ENCODE measurements around the gene CDH4. TPM values are rescaled to one million over a fixed set of nuclear protein-coding genes. Genes with fewer than 3 reads are reported as not detected.

CDH4 gene
- total RNA-seq, 2 donors from 2014 or later, result not detected

DNA sequence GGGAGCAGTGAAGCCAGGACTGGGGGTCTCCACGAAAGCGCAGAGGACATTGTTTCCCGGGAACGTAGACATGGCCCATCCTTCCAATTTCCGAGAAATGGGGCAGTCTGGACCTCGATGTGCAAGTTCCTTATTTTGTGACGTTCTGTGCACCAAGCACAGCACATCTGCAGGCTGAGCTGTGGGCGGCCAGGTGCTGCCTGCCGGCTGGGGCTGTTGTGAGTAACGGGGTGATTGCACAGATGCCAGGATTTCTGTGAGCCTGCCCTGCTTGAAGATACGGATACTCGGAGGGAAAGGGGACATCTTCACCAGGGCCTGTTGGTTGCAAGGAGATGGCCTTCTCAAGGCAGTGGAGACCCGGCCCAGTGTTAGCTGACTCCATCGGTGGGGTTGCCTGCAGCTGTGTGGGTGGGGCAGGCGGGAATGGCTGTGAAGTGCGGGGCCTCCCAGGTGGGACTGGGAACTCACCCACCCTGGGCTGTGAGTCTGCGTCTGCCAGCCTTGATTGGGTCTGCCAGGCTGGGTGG, 27.6 kb downstream of the CDH4 start:
- H3K4me1 Mint-ChIP-seq (ENCODE audit: low read depth in 2 of 2), result peaks cover 0 to 5% of the 10 kb centered on the region in 2 donors
- no peaks in the 10 kb centered on the region for H3K36me3 Mint-ChIP-seq
- ATAC-seq (peak in 1 of 2 donors; percentile 24), DNase-seq (ENCODE audit: low spot score) (no peak)
- peaks cover 11% of the 10 kb centered on the region for H3K9me3 Mint-ChIP-seq
- no peak overlapping the region for H3K27ac Mint-ChIP-seq
- H3K27me3 Mint-ChIP-seq, result no peaks in the 10 kb centered on the region
- no peak overlapping the region for H3K4me3 Mint-ChIP-seq

DNA sequence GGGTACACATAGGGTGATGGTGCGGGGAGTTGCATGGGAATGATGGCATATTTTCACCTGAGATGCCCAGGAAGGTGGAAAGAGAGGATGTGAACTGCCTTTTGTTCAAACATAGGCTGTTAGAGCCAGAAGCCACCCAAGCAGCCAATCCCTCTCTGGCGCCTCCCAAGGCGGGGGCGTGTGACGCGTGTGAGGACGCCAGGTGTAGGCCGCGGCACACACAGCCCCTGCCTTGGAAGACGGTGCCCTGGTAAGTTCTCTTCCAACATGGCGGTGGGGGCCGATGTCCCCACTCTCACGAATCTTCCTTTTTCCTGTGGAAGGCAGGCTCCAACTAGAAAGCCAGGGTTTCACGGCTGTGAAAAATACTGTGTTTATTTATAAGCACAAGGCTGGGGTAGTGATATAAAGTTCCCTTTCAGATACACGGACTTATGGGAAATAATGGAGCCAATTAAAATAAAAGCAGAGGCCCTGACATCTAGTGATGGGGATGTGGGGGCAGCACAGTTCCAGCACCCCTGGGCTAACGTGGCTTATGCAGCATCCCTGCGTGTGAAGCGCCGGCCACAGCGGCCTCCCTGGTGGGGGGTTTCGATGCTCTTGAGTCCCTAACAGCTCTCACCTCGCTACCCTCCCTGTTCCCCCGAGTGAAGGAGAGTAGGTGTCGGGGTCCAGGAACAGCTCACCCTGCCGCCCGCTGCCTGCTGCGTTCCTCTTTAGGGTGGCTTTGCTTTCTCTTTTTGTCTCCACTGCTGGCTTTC, 28.3 kb downstream of the CDH4 start:
- no peak for ATAC-seq
- no peak overlapping the region for H3K27ac Mint-ChIP-seq
- H3K27me3 Mint-ChIP-seq, result no peaks in the 10 kb centered on the region
- no peaks in the 10 kb centered on the region for H3K36me3 Mint-ChIP-seq
- peaks cover 0 to 5% of the 10 kb centered on the region in 2 donors for H3K4me1 Mint-ChIP-seq (ENCODE audit: low read depth in 2 of 2)
- peaks cover 7% of the 10 kb centered on the region for H3K9me3 Mint-ChIP-seq
- DNase-seq (ENCODE audit: low spot score), result no peak
- no peak overlapping the region for H3K4me3 Mint-ChIP-seq

DNA sequence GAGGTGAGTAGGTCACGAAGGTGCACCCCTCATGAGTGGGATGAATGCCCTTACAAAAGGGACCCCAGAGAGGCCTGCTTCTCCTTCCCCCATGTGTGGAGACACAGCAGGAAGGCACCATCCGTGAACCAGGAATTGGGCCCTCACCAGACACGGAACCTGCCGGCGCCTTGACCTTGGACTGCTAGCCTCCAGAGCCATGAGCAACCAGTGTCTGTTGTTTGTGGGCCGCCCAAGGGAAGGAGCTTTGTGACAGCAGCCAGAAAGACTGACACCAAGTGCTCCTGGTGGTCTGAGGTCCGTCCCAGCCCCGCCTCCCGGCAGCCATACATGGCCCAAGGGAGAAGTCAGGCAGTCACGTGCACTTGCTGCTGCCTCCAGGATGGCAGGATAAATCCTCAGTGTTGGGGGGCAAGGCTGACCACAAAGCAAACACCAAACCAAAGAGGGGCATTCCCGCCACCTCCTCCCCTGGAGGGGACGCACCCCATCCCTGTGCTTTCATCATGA, 29.3 kb downstream of the CDH4 start:
- ATAC-seq, result no peak
- Mint-ChIP-seq H3K4me3 (no peak overlapping the region), H3K9me3 (peaks cover 7% of the 10 kb centered on the region), H3K4me1 (ENCODE audit: low read depth in 2 of 2) (peaks cover 0 to 5% of the 10 kb centered on the region in 2 donors), H3K27me3 (no peaks in the 10 kb centered on the region), H3K36me3 (no peaks in the 10 kb centered on the region), H3K27ac (no peak overlapping the region)
- DNase-seq (ENCODE audit: low spot score), result no peak

GRCh38 chr20:61284752-61285151, 32.7 kb downstream of the CDH4 start:
- no peaks in the 10 kb centered on the region for H3K27me3 Mint-ChIP-seq
- no peak overlapping the region for H3K4me3 Mint-ChIP-seq
- no peaks in the 10 kb centered on the region for H3K36me3 Mint-ChIP-seq
- H3K27ac Mint-ChIP-seq, result no peak overlapping the region
- no peak for DNase-seq (ENCODE audit: low spot score)
- no peak for ATAC-seq
- peaks cover 0 to 5% of the 10 kb centered on the region in 2 donors for H3K4me1 Mint-ChIP-seq (ENCODE audit: low read depth in 2 of 2)
- H3K9me3 Mint-ChIP-seq, result peaks cover 7% of the 10 kb centered on the region

GRCh38 chr20:61285152-61285645, 33.1 kb downstream of the CDH4 start:
- Mint-ChIP-seq H3K9me3 (peaks cover 7% of the 10 kb centered on the region), H3K27ac (no peak overlapping the region), H3K27me3 (no peaks in the 10 kb centered on the region), H3K36me3 (no peaks in the 10 kb centered on the region), H3K4me1 (ENCODE audit: low read depth in 2 of 2) (peaks cover 0 to 5% of the 10 kb centered on the region in 2 donors), H3K4me3 (no peak overlapping the region)
- ATAC-seq (no peak), DNase-seq (ENCODE audit: low spot score) (no peak)

- Mint-ChIP-seq H3K27me3 (no peaks in the 10 kb centered on the region), H3K36me3 (no peaks in the 10 kb centered on the region), H3K9me3 (peaks cover 7% of the 10 kb centered on the region), H3K4me1 (ENCODE audit: low read depth in 2 of 2) (peaks cover 0 to 5% of the 10 kb centered on the region in 2 donors), H3K27ac (no peak overlapping the region), H3K4me3 (no peak overlapping the region)
- no peak for DNase-seq (ENCODE audit: low spot score)
- ATAC-seq, result no peak
Measured at GRCh38 chr20:61285691-61286090, 33.6 kb downstream of the CDH4 start.

GRCh38 chr20:61287583-61288275, 35.7 kb downstream of the CDH4 start:
- no peak overlapping the region for H3K4me3 Mint-ChIP-seq

GRCh38 chr20:61288331-61288784, 36.3 kb downstream of the CDH4 start:
- peaks cover 2% of the 10 kb centered on the region for H3K9me3 Mint-ChIP-seq
- H3K27ac Mint-ChIP-seq, result no peak overlapping the region
- H3K36me3 Mint-ChIP-seq, result no peaks in the 10 kb centered on the region
- no peaks in the 10 kb centered on the region for H3K4me1 Mint-ChIP-seq (ENCODE audit: low read depth in 2 of 2)
- H3K27me3 Mint-ChIP-seq, result no peaks in the 10 kb centered on the region
- no peak overlapping the region for H3K4me3 Mint-ChIP-seq
- no peak for ATAC-seq
- no peak for DNase-seq (ENCODE audit: low spot score)

More at GRCh38 chr20:61287583-61288275, 35.7 kb downstream of the CDH4 start:
- H3K36me3 Mint-ChIP-seq, result no peaks in the 10 kb centered on the region
- DNase-seq (ENCODE audit: low spot score) (no peak), ATAC-seq (peak in 1 of 2 donors; percentile 61)
- H3K9me3 Mint-ChIP-seq, result peaks cover 3% of the 10 kb centered on the region
- H3K27ac Mint-ChIP-seq, result no peak overlapping the region
- H3K27me3 Mint-ChIP-seq, result no peaks in the 10 kb centered on the region
- peaks cover 0 to under 1% of the 10 kb centered on the region in 2 donors for H3K4me1 Mint-ChIP-seq (ENCODE audit: low read depth in 2 of 2)

DNA sequence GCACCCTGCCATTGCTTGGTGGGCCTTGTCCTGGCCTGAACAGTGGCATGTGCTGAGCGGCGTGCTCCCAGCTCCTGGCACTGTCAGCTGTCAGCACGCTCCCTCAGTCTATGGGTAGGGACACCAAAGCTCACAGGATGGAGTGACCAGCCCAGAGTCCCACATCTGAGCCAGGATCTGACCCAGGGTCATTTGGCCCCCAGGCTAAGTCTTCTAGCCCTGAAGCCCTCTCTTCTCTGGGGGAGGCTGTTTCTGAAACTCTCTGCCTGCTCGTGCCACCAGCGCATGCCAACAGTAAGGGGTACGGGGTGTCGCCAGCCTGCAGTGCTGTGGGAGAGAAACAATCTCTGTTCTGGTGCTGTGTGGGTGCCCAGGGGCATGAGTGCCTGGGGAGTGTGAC, 37.1 kb downstream of the CDH4 start:
- H3K4me3 Mint-ChIP-seq, result no peak overlapping the region
- H3K27me3 Mint-ChIP-seq, result no peaks in the 10 kb centered on the region
- H3K27ac Mint-ChIP-seq, result no peak overlapping the region
- ATAC-seq, result no peak
- H3K4me1 Mint-ChIP-seq (ENCODE audit: low read depth in 2 of 2), result no peaks in the 10 kb centered on the region
- no peaks in the 10 kb centered on the region for H3K36me3 Mint-ChIP-seq
- DNase-seq (ENCODE audit: low spot score), result no peak
- H3K9me3 Mint-ChIP-seq, result no peaks in the 10 kb centered on the region

DNA sequence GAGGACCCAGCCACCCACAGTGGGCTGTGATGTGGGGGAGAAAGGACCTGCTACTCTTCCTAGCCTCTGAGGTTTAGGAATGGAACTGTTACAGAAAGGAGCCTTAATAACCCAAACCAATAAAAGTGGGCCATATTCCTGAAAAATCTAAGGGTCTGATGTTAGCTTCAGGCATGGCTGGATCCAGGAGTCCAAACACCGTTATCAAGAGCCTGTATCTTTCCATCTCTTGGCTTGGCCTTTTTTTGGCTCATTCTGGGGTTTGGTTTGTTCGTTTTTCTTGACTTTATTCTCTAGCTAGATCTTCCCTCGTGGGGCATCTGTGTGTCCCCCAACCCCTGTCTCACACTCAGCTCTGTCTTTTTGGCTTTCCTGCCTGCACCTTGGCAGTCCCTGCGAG, 38.7 kb downstream of the CDH4 start:
- Mint-ChIP-seq H3K4me1 (ENCODE audit: low read depth in 2 of 2) (no peaks in the 10 kb centered on the region), H3K4me3 (no peak overlapping the region), H3K27ac (no peak overlapping the region), H3K27me3 (no peaks in the 10 kb centered on the region), H3K36me3 (no peaks in the 10 kb centered on the region), H3K9me3 (no peaks in the 10 kb centered on the region)
- DNase-seq (ENCODE audit: low spot score) (no peak), ATAC-seq (no peak)

GRCh38 chr20:61291166-61291829, 39.2 kb downstream of the CDH4 start:
- Mint-ChIP-seq H3K27ac (no peak overlapping the region), H3K4me1 (ENCODE audit: low read depth in 2 of 2) (no peaks in the 10 kb centered on the region), H3K27me3 (no peaks in the 10 kb centered on the region), H3K9me3 (peaks cover 4% of the 10 kb centered on the region), H3K36me3 (no peaks in the 10 kb centered on the region), H3K4me3 (no peak overlapping the region)
- no peak for ATAC-seq
- no peak for DNase-seq (ENCODE audit: low spot score)

- ATAC-seq, result no peak
- H3K27ac Mint-ChIP-seq, result no peak overlapping the region
- no peaks in the 10 kb centered on the region for H3K36me3 Mint-ChIP-seq
- H3K9me3 Mint-ChIP-seq, result peaks cover 4% of the 10 kb centered on the region
- no peaks in the 10 kb centered on the region for H3K4me1 Mint-ChIP-seq (ENCODE audit: low read depth in 2 of 2)
- H3K27me3 Mint-ChIP-seq, result no peaks in the 10 kb centered on the region
- no peak overlapping the region for H3K4me3 Mint-ChIP-seq
- no peak for DNase-seq (ENCODE audit: low spot score)
Measured at GRCh38 chr20:61292391-61292790, 40.3 kb downstream of the CDH4 start.

GRCh38 chr20:61292821-61293612, 41.0 kb downstream of the CDH4 start:
- DNase-seq (ENCODE audit: low spot score) (no peak), ATAC-seq (no peak)
- no peak overlapping the region for H3K27ac Mint-ChIP-seq
- H3K4me1 Mint-ChIP-seq (ENCODE audit: low read depth in 2 of 2), result no peaks in the 10 kb centered on the region
- no peaks in the 10 kb centered on the region for H3K36me3 Mint-ChIP-seq
- H3K9me3 Mint-ChIP-seq, result peaks cover 4% of the 10 kb centered on the region
- H3K27me3 Mint-ChIP-seq, result no peaks in the 10 kb centered on the region
- H3K4me3 Mint-ChIP-seq, result no peak overlapping the region

All from natural killer cell treated with Interleukin-12 subunit alpha and Interleukin-12 subunit beta and Interleukin-15 and Interleukin-18, amount 100 ng/mL, for 72 hours (primary cell).